ENCODE results near the gene PRKAG2. TPM values are rescaled to one million over a fixed set of nuclear protein-coding genes. Genes with fewer than 3 reads are reported as not detected.

The PRKAG2 gene
- total and polyA plus RNA-seq, 2 of the 8 experiments (the other 6 are each of a cell fraction or from before 2014, with no cell fraction given), result 7.5 to 18.1 TPM

GRCh38 chr7:151819866-151820265 lies 57.0 kb downstream of the PRKAG2 start (continued):
- no peak for TF ChIP-seq RNF2 (IDR thresholded peaks at IDR 0.05; ENCODE audit: borderline replicate concordance, low read depth, low read length, missing control alignments, poor library complexity, severe bottlenecking)
- no peak for TF ChIP-seq KDM1A (IDR thresholded peaks at IDR 0.05; ENCODE audit: borderline replicate concordance, low read length)
- no peak for TF ChIP-seq RAD21 (IDR thresholded peaks at IDR 0.05 in 1 of 2, conservative IDR thresholded peaks at IDR 0.05 in 1 of 2; ENCODE audit: low read depth in 2 of 2, low read length in 2 of 2)
- no peak for TF ChIP-seq FOSL1 (IDR thresholded peaks at IDR 0.05; ENCODE audit: insufficient read depth, low read depth, low read length)
- no peak for TF ChIP-seq GABPA (IDR thresholded peaks at IDR 0.05; ENCODE audit: borderline replicate concordance, insufficient read depth, low read length)
- TF ChIP-seq YY1 (IDR thresholded peaks at IDR 0.05; ENCODE audit: low read depth, low read length), result no peak
- TF ChIP-seq ATF2 (IDR thresholded peaks at IDR 0.05; ENCODE audit: low read length), result no peak

Data from H1 (cell line).